Measurements from ENCODE around the gene BRF1. TPM values are rescaled to one million over a fixed set of nuclear protein-coding genes. Genes with fewer than 3 reads are reported as not detected.

The BRF1 gene
- total RNA-seq, 1 experiment from 2014 or later, result 26.4 TPM

DNA sequence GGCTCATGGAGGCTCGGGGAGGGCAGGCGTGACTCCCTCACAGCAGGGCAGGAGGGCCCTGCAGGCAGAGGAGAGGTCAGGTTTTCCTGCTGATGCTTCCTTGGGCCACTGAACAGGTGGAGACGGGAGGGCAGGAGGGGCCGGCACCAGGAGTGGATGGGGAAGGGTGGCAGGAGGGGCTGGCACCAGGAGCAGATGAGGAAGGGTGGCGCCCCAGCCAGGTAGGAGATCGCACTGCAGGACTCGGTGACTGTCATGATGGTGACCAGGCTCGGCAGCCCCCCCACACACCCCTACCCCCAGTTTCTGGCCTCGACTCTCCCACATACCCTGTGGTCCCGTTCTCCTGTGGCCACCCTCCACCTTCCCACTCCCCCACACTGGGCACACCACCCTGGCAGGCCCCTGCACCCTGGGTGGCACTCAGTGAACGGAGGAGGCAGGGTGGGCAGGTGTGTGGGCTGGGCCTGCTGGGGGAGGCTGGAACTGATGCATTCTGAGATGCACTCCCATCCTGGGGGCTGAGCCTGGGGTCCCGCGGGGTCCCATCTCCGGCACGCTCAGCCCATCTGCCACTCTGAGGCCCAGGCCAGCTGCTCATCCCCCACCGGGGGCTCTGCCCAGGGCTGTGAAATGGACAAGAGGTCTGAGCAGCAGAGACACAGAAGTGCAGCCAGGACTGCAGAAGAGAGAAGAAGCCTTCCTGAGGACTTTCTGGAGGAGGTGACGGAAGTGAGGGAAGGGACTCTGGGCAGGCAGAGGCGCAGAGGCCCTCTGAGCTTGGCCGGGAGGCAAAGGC, 122.5 kb downstream of the BRF1 start:
- H3K4me1 Mint-ChIP-seq, result peaks cover 3% of the 10 kb centered on the region; the same call in 1 of the 2 replicates
- TF ChIP-seq FOXP1 (CRISPR knock-in tag; IDR thresholded peaks at IDR 0.05; ENCODE audit: borderline replicate concordance), result no peak
- no peak for TF ChIP-seq ZNF138 (CRISPR knock-in tag; conservative IDR thresholded peaks at IDR 0.05)
- TF ChIP-seq MXD4 (CRISPR knock-in tag; IDR thresholded peaks at IDR 0.05; ENCODE audit: borderline replicate concordance), result no peak
- no peak for TF ChIP-seq ZNF219 (CRISPR knock-in tag; IDR thresholded peaks at IDR 0.05; ENCODE audit: borderline replicate concordance)
- TF ChIP-seq RORB (CRISPR knock-in tag; IDR thresholded peaks at IDR 0.05), result no peak
- no peak for TF ChIP-seq NFYB (CRISPR knock-in tag; conservative IDR thresholded peaks at IDR 0.05; ENCODE audit: low read depth)
- TF ChIP-seq ZNF396 (CRISPR knock-in tag; IDR thresholded peaks at IDR 0.05; ENCODE audit: borderline replicate concordance), result no peak
- TF ChIP-seq, protein P1, sequence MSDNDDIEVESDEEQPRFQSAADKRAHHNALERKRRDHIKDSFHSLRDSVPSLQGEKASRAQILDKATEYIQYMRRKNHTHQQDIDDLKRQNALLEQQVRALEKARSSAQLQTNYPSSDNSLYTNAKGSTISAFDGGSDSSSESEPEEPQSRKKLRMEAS (CRISPR knock-in tag; IDR thresholded peaks at IDR 0.05), result no peak
- TF ChIP-seq, protein P2, sequence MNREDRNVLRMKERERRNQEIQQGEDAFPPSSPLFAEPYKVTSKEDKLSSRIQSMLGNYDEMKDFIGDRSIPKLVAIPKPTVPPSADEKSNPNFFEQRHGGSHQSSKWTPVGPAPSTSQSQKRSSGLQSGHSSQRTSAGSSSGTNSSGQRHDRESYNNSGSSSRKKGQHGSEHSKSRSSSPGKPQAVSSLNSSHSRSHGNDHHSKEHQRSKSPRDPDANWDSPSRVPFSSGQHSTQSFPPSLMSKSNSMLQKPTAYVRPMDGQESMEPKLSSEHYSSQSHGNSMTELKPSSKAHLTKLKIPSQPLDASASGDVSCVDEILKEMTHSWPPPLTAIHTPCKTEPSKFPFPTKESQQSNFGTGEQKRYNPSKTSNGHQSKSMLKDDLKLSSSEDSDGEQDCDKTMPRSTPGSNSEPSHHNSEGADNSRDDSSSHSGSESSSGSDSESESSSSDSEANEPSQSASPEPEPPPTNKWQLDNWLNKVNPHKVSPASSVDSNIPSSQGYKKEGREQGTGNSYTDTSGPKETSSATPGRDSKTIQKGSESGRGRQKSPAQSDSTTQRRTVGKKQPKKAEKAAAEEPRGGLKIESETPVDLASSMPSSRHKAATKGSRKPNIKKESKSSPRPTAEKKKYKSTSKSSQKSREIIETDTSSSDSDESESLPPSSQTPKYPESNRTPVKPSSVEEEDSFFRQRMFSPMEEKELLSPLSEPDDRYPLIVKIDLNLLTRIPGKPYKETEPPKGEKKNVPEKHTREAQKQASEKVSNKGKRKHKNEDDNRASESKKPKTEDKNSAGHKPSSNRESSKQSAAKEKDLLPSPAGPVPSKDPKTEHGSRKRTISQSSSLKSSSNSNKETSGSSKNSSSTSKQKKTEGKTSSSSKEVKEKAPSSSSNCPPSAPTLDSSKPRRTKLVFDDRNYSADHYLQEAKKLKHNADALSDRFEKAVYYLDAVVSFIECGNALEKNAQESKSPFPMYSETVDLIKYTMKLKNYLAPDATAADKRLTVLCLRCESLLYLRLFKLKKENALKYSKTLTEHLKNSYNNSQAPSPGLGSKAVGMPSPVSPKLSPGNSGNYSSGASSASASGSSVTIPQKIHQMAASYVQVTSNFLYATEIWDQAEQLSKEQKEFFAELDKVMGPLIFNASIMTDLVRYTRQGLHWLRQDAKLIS (CRISPR knock-in tag; IDR thresholded peaks at IDR 0.05; ENCODE audit: borderline replicate concordance), result no peak
- TF ChIP-seq CREM (CRISPR knock-in tag; IDR thresholded peaks at IDR 0.05), result no peak
- TF ChIP-seq, protein P3, sequence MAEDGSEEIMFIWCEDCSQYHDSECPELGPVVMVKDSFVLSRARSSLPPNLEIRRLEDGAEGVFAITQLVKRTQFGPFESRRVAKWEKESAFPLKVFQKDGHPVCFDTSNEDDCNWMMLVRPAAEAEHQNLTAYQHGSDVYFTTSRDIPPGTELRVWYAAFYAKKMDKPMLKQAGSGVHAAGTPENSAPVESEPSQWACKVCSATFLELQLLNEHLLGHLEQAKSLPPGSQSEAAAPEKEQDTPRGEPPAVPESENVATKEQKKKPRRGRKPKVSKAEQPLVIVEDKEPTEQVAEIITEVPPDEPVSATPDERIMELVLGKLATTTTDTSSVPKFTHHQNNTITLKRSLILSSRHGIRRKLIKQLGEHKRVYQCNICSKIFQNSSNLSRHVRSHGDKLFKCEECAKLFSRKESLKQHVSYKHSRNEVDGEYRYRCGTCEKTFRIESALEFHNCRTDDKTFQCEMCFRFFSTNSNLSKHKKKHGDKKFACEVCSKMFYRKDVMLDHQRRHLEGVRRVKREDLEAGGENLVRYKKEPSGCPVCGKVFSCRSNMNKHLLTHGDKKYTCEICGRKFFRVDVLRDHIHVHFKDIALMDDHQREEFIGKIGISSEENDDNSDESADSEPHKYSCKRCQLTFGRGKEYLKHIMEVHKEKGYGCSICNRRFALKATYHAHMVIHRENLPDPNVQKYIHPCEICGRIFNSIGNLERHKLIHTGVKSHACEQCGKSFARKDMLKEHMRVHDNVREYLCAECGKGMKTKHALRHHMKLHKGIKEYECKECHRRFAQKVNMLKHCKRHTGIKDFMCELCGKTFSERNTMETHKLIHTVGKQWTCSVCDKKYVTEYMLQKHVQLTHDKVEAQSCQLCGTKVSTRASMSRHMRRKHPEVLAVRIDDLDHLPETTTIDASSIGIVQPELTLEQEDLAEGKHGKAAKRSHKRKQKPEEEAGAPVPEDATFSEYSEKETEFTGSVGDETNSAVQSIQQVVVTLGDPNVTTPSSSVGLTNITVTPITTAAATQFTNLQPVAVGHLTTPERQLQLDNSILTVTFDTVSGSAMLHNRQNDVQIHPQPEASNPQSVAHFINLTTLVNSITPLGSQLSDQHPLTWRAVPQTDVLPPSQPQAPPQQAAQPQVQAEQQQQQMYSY (CRISPR knock-in tag; IDR thresholded peaks at IDR 0.05), result no peak
- no peak for TF ChIP-seq FOXJ3 (CRISPR knock-in tag; IDR thresholded peaks at IDR 0.05; ENCODE audit: borderline replicate concordance)
- no peak for TF ChIP-seq HMGA2 (CRISPR knock-in tag; IDR thresholded peaks at IDR 0.05)
- no peak for TF ChIP-seq JAZF1 (CRISPR knock-in tag; IDR thresholded peaks at IDR 0.05)
- TF ChIP-seq EMX1 (CRISPR knock-in tag; IDR thresholded peaks at IDR 0.05), result no peak
- TF ChIP-seq RELA (CRISPR knock-in tag; IDR thresholded peaks at IDR 0.05; ENCODE audit: borderline replicate concordance), result no peak
- CTCF ChIA-PET, result interaction anchor here (8.3 kb wide), 1 partner anchor 8 kb away, joined by 107 read pairs; the partner anchor contains the start of gene JAG2
- POLR2A ChIA-PET, result no interaction called here
- H3K27ac Mint-ChIP-seq, result no peak overlapping the region
- no peaks in the 10 kb centered on the region for H3K36me3 Mint-ChIP-seq
- no peak overlapping the region for H3K4me3 Mint-ChIP-seq
- H3K27me3 Mint-ChIP-seq (ENCODE audit: low read depth), result peaks cover 20% of the 10 kb centered on the region
- DNase-seq (ENCODE audit: low spot score) (no peak), ATAC-seq (no peak)
- no peaks in the 10 kb centered on the region for H3K9me3 Mint-ChIP-seq

DNA sequence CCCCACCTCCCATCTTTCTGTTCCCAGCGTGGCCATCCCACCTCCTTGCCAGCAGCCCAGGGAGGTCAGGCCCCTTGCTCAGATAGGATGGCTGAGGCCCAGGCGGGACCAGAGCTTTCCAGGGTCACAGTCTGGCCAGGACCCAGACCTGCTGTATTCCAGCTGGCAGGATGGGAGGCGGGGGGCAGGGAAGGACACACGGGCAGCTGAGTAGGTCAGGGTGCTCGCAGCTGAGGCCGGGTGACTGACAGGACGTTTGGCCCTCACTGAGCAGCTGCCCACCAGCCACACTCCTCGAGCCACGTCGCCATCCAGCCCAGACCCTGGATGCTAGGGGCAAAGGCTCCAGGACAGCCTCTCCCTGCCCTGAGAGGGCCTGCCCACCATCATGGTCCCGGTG, 123.7 kb downstream of the BRF1 start:
- Mint-ChIP-seq H3K4me1 (peaks cover 3% of the 10 kb centered on the region; the same call in 1 of the 2 replicates), H3K27ac (no peak overlapping the region), H3K9me3 (no peaks in the 10 kb centered on the region), H3K27me3 (ENCODE audit: low read depth) (peaks cover 11% of the 10 kb centered on the region), H3K4me3 (no peak overlapping the region), H3K36me3 (no peaks in the 10 kb centered on the region)
- POLR2A ChIA-PET, result no interaction called here
- no peak for TF ChIP-seq NR3C1 (CRISPR knock-in tag; conservative IDR thresholded peaks at IDR 0.05; ENCODE audit: low read depth)
- TF ChIP-seq ZNF121 (CRISPR knock-in tag; IDR thresholded peaks at IDR 0.05), result no peak
- no peak for TF ChIP-seq ESRRA (CRISPR knock-in tag; IDR thresholded peaks at IDR 0.05; ENCODE audit: borderline replicate concordance)
- no peak for TF ChIP-seq ATF1 (CRISPR knock-in tag; IDR thresholded peaks at IDR 0.05)
- no peak for TF ChIP-seq ZNF219 (CRISPR knock-in tag; IDR thresholded peaks at IDR 0.05; ENCODE audit: borderline replicate concordance)
- no peak for TF ChIP-seq ZNF416 (CRISPR knock-in tag; IDR thresholded peaks at IDR 0.05)
- TF ChIP-seq NFYB (CRISPR knock-in tag; conservative IDR thresholded peaks at IDR 0.05; ENCODE audit: low read depth), result no peak
- TF ChIP-seq CREB1 (CRISPR knock-in tag; IDR thresholded peaks at IDR 0.05), result no peak
- no peak for DNase-seq (ENCODE audit: low spot score)
- ATAC-seq, result no peak
- CTCF ChIA-PET, result no interaction called here

All from WTC11 (cell line).